Muscle of arm (tissue), 12 donors: Measurements from ENCODE around the gene CYP3A7. TPM values are rescaled to one million over a fixed set of nuclear protein-coding genes. Genes with fewer than 3 reads are reported as not detected.
"Not testable (repeated sequence)": the region's sequence is repeated elsewhere in the genome, so short reads cannot be mapped to it uniquely, and the experiment has no call there.

ENCODE experiments used
- DNase-seq: peaks from one replicate; pipeline ENCODE4 v3.0.0-alpha.2; 2013
- polyA plus RNA-seq, 12 donors: library from polyadenylated mRNA; unstranded; fragments of 120-200 nt; gene quantifications; one replicate each; pipeline ENCODE4 v1.2.1, GENCODE V29; 2013; ENCODE audit not compliant: insufficient read length in 12 of 12

CYP3A7 gene
- polyA plus RNA-seq, 12 donors, result 0.24 to 9.4 (median 0.95) TPM; not detected in 3

DNA sequence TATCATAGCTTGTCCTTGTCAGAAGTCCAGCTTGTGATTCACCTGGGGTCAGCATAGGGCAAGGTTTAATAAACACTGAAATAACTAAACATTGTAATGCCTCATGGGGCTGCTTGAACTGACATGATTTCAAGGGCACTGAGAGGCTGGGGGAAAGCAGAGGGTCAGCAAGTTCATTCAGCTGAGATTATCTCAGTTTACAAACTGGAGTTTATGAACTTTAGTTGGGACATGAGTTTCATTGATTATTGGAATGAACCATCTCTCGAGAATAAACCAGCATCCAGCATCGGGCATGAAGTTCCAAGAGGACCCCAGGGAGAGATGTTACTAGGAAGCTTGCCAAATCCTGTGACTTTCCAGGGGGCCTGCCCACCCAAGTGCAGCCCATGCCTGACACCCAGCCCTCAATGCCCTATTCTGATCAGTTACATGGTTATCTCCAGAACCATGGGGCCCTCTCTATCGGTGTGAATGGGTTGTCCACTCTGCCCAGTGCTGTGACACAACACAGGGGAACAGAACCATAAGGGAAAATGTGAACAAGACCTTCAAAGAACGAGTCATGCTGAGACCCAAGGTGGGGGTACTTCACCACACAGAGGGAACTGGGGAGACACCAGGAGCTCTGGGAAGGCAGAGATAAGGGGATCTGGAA is 7.9 kb upstream of the CYP3A7 start:
- no peak for DNase-seq

DNA sequence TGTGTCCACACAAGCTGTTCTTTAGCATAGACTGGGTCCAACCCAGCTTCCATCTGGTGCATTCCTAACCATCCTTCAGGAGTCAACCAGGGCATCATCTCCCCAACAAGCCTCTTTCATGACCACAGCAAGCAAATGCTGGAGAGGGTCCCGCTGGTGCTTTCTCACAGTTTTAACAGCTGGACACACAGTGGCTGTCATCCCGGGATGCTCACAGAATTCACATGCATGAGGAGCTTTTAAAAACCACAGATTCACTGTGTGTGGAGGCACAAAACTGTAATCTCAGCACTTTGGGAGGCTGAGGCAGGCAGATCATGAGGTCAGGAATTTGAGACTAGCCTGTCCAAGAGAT is 6.4 kb upstream of the CYP3A7 start:
- DNase-seq, result no peak

DNA sequence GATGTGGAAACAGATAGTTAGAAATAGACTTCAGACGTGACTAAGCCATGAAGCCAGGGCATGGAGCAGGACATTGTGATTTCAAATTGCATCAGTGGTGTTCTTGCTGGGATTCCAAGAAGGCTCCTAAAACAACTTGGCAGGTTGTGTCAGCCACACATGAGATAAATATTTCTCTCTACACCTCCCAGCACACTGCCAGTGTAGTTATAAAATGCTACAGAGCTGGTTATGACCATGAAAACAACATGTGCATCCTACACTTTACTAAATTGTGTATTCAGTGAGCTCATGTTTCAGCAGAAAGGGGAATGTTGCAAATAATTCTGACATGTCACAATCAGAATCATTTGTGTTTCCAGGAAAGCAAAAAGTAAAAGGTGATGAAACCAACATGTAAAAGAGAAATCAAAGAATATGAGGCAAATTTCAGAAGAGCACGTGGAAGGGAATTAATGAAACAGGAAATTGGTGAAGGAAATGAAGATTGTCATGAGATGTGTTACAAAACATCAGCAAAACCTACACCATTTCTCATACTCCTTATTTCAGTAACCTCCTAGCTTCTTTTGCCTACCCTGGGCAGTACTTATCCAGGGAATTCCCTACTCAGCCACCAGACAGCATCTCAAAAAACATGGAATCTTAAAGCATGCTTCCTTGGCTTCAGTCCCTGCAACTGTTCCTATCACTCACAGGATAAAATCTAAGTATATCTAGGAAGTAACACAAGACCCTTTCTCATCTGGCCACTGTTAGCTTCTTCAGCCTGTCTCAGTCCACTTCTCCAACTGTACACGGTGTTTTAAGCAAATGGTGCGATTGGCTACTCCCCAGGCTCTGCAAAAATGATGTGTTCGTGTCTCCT is 5.8 kb upstream of the CYP3A7 start:
- no peak for DNase-seq

GRCh38 chr7:99739699-99740572 is 4.9 kb upstream of the CYP3A7 start:
- no peak for DNase-seq

DNA sequence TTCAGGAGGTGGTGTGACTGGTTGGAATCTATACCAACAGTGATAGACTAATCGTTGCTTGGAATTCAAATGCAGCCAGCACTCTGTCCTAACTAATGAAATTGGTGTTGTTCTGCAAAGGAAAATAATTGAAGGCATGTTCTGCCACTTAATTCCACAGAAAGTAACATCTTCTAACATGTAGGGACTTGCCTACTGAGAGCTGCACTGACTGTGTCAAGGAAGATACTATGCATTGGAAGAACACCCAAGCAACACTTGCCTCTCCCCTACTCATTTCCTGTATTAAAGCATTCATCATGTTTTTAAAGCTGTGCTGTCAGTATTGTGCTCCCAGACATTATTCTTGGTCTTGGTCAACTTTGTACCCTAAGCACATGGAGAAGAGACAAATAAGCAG is 2.7 kb upstream of the CYP3A7 start:
- no peak for DNase-seq

DNA sequence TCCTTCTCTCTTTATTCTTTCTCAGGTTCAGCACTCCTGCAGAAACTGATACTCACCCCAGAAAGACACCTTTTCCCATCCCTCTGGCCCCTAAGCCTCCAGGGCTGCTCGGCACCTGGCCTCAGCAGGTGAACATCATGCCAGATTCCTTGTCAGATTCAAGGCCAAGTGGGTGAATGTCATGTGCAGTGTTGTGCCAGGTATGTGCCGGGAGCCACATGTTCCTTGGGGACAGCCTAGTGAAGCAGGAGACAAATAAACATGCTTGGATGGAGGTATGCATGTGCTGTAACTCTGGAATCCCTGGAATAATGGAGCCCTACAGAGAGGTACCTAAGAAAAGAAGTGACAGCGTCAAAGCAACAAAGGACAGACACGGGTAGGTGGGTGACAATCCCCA is 1.7 kb upstream of the CYP3A7 start:
- DNase-seq, result not testable (repeated sequence)

GRCh38 chr7:99733448-99733847 is 1.5 kb downstream of the CYP3A7 start:
- no peak for DNase-seq

- no peak for DNase-seq
Measured at GRCh38 chr7:99733003-99733402, 2.0 kb downstream of the CYP3A7 start.

- no peak for DNase-seq
Measured at GRCh38 chr7:99731638-99732374, 3.2 kb downstream of the CYP3A7 start.

DNA sequence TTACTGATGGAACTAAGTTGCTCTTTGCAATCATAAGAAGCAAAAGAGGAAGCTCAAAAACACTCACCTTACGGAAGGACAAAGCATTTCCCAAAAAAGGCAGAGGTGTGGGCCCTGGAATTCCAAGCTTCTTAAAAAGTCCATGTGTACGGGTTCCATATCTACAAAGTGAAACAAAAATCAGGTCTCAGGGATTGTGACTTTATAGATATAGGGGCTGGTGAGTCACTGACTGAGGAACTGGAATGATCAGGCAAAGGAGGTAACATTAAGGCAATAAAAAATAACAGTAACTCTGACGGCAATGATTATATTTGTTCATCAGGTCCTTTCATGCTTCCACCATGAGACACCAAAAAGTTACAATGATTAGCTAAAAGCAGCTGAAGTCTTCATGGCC is 4.0 kb downstream of the CYP3A7 start:
- no peak for DNase-seq

DNA sequence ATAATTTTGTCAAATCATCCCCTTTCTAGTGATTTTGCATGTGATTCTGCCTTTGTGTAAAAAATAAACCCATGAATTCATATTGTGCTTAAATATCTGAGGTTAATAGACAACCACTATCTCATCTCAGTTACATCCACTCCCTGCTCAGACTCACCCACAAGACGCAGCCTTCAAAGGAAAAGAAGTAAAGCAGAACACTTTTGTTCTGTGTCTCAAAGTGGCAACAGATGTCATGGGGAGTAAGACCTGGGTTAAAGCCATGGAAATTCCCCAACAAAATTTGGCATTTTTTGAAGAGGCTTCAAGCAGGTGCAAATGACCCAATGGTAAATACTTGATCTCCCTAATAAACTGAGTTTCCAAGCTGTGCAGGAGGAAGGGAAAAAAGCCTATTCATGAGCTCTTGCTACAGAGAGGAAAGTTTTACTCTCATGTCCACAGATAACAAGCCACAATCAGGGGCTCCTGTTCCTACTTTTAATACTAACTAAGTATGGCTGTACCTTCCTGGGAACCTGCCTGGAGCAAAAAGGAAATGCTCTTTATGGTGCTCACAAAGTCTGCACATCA is 4.7 kb downstream of the CYP3A7 start:
- DNase-seq, result no peak

DNA sequence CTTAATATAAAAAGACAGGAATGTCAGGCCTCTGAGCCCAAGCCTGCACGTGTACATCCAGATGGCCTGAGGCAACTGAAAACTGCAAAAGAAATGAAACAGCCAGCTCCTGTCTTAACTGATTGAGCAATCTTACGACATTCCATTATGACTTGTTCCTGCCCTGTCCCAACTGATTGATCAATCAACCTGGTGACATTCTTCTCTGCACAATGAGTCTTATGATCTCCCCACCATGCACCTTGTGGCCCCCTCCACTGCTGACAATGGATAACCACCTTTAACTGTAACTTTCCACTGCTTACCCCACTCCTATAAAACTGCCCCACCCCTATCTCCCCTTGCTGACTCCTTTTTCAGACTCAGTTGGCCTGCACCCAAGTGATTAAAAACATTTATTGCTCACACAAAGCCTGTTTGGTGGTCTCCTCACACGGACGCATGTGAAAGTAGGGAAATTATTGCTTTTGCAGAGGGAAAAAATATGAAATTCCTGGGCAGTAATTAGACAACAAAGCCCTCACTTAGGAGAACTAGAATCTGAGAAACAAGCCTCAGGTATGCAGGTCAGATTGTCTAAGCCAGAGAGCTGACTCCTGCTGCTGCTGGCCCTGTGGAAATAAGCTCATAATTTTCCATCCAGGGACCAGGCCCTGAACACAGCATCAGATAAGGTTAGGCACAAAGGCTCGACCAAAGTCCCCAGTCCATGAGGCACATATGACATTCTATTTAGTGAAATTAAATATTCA is 5.3 kb downstream of the CYP3A7 start:
- DNase-seq, result no peak

DNA sequence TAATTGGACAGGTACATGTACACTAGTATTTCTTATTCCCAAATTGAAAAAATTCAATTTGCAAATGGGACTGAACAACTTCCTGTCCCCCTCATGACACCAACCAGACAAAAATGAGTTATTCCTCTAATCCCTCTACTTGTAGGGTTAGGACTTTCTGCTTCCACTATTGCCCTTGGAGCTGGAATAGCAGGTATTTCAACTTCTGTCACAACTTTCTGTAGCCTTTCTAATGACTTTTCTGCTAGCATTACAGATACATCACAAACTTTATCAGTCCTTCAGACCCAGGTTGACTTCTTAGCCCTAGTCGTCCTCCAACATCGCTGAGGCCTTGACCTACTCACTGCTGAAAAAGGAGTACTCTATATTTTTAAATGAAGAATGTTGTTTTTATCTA is 6.4 kb downstream of the CYP3A7 start:
- no peak for DNase-seq

DNA sequence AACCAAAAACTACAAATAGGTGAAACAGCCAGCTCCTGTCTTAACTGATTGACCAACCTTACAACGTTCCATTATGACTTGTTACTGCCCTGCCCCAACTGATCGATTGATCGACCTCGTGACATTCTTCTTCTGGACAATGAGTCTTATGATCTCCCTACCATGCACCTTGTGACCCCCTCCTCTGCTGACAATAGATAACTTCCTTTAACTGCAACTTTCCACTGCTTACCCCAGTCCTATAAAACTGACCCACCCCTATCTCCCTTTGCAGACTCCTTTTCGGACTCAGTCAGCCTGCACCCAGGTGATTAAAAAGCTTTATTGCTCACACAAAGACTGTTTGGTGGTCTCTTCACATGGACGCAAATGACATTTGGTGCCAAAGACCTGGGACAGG is 11.8 kb downstream of the CYP3A7 start:
- DNase-seq, result not testable (repeated sequence)

DNA sequence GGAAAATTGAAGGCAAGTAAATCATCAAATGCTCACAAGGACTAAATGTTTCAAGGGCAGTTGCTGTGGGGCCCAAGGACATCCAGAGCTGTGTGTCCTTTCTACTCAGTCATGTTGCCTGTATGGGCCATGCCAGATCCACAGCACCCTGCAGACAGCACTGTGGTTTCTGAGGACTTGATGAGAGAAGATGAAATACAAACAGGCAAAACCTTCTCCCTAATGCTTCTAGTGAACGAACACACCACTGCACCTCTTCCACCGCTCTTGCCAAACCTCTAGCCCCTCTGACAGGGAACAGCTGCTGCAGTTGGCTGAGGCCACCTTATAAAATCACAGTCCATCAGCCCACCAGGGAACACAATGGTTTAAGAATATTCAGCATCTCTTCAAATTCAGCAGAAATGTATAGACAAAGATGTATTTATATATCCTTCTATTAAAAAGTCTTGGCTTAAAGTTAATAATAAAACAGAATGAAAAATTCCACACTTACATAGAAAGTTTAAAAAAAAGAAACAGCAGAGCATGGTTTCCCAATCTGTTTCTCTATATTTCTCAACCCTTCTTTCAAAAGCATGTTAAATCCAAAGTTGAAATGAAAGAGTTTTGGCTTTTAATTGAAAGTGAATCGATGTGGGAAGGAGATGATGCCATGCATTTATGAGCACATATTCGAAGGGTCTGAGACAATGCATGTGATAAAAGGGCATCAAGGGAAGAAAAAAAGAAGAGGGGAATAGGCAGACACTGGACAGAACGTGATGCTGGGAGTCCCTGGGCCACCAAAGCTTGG is 14.0 kb downstream of the CYP3A7 start:
- DNase-seq, result peak; percentile 16

- no peak for DNase-seq
Measured at GRCh38 chr7:99719996-99720769, 14.8 kb downstream of the CYP3A7 start.

DNA sequence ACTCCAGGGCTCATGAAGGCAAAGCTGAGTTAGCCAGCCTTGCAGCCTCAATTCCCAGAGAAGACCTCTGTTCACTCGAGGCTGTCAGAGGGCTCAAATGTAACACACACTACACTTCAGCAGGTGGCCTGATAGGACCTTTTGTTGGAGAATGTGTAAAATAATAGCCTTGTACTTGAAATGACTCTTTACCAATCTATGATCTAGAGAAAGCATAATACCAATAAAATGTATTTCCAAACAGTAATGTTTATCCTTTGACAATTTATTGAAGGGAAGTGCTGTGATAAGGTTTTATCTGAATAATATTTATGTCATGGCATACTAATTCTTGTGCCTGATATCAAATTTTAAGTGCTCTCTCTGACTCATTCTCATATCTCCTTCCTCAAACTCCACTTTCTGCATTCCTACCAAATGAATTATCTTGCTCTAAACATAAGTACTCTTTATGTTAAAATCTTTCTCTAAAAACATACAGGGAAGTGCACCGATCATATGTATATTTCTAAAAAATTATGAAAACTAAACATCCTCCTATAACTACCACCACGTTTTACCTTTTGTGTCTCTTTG is 20.9 kb downstream of the CYP3A7 start:
- DNase-seq, result no peak

DNA sequence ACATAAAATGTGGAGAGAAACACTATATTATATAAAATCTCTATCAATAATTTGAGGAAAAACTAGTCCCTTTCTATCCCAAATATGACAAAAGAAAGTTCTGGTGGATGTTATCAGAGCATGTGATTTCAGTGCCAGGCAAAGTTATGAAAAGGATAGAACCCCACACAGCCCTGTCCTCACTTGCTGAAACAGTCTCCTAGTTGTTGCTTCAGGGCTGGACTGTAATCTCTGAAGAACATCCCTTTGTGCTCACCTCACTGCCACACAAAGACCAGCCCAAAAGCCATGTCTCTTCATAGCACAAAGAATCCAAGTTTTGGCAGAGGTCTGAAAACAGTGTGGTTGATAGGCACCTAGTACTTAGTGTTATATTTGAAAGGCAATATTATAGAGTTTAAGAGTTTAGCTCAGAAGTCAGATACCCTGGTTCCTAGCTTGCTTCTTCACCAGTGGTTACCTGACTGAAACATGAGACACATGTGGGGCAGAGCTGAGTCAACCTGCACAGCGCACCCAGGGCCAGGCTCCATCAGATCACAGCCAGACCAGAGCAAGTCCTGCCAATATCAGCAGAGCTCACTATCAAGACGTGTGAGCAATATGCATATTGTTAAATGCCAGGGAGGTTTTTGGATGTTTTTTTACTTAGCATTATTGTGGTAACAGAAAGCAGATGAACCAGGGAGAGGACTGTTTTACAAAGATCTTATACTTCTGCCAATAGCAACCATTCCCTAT is 25.0 kb downstream of the CYP3A7 start:
- DNase-seq, result no peak
